Measurements from ENCODE around the gene OPCML. TPM values are rescaled to one million over a fixed set of nuclear protein-coding genes. Genes with fewer than 3 reads are reported as not detected.

The OPCML gene
- total RNA-seq, 1 donor from 2014 or later, result 1.2 TPM

GRCh38 chr11:132472411-132473172 is 1059.7 kb downstream of the OPCML start:
- TF ChIP-seq CTCF (conservative IDR thresholded peaks at IDR 0.05), result no peak
- no peak overlapping the region for H3K4me3 Mint-ChIP-seq
- H3K36me3 Mint-ChIP-seq (ENCODE audit: low read depth), result peaks cover 3% of the 10 kb centered on the region
- DNase-seq (ENCODE audit: low read depth, low spot score), result no peak
- H3K9me3 Mint-ChIP-seq, result peaks cover 7% of the 10 kb centered on the region
- H3K27me3 Mint-ChIP-seq (ENCODE audit: low read depth), result no peaks in the 10 kb centered on the region
- H3K4me1 Mint-ChIP-seq, result peaks cover 6% of the 10 kb centered on the region
- H3K27ac Mint-ChIP-seq (ENCODE audit: unreplicated experiment), result no peak overlapping the region

- peaks cover 3% of the 10 kb centered on the region for H3K9me3 Mint-ChIP-seq
- TF ChIP-seq CTCF (conservative IDR thresholded peaks at IDR 0.05), result no peak
- peaks cover 3% of the 10 kb centered on the region for H3K36me3 Mint-ChIP-seq (ENCODE audit: low read depth)
- DNase-seq (ENCODE audit: low read depth, low spot score), result no peak
- H3K4me3 Mint-ChIP-seq, result no peak overlapping the region
- H3K4me1 Mint-ChIP-seq, result peaks cover 6% of the 10 kb centered on the region
- H3K27ac Mint-ChIP-seq (ENCODE audit: unreplicated experiment), result no peak overlapping the region
- H3K27me3 Mint-ChIP-seq (ENCODE audit: low read depth), result peaks cover 4% of the 10 kb centered on the region
Measured at GRCh38 chr11:132471466-132471865, 1060.8 kb downstream of the OPCML start.

GRCh38 chr11:132466983-132467382 is 1065.3 kb downstream of the OPCML start:
- no peaks in the 10 kb centered on the region for H3K9me3 Mint-ChIP-seq
- no peaks in the 10 kb centered on the region for H3K4me1 Mint-ChIP-seq
- DNase-seq (ENCODE audit: low read depth, low spot score), result no peak
- peaks cover 4% of the 10 kb centered on the region for H3K27me3 Mint-ChIP-seq (ENCODE audit: low read depth)
- no peak overlapping the region for H3K27ac Mint-ChIP-seq (ENCODE audit: unreplicated experiment)
- H3K4me3 Mint-ChIP-seq, result no peak overlapping the region
- H3K36me3 Mint-ChIP-seq (ENCODE audit: low read depth), result no peaks in the 10 kb centered on the region
- no peak for TF ChIP-seq CTCF (conservative IDR thresholded peaks at IDR 0.05)

DNA sequence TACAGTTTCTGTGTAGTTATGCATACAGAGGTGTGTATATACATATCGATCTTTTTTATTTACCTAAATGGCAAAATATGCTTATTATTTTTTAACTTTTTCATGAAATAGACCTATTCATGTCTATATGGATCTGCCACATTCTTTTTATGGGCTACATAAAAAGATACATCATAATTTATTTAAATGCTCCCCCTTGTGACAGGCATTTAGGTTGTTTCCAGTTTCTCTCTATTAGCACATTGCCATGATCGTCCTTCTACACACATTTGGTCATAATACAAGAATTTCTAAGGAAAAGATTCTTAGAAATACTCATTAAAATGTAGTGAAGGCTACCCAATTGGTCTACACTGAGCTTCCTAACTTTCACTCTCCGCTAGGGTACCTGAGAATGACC is 1067.4 kb downstream of the OPCML start:
- Mint-ChIP-seq H3K27me3 (ENCODE audit: low read depth) (peaks cover 4% of the 10 kb centered on the region), H3K27ac (ENCODE audit: unreplicated experiment) (no peak overlapping the region), H3K36me3 (ENCODE audit: low read depth) (no peaks in the 10 kb centered on the region), H3K9me3 (peaks cover 3% of the 10 kb centered on the region), H3K4me1 (no peaks in the 10 kb centered on the region), H3K4me3 (no peak overlapping the region)
- no peak for DNase-seq (ENCODE audit: low read depth, low spot score)
- TF ChIP-seq CTCF (conservative IDR thresholded peaks at IDR 0.05), result no peak

DNA sequence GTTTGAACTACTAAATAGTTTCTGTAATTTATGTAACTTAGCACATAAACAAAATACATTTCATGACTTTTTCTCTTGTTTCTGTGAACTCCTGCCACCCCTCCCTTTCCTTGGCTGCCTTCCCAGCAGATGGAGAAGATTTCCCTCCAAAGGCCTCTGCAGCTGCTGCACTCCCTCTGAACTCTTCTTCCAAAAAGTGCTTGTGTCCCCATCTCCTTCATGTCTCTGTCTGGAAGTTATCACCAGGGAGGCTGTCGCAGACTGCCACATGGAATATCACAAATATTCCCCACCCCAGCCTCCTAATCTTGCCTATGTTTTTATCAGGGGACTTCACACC is 1068.3 kb downstream of the OPCML start:
- no peak for DNase-seq (ENCODE audit: low read depth, low spot score)
- H3K27ac Mint-ChIP-seq (ENCODE audit: unreplicated experiment), result no peak overlapping the region
- H3K4me1 Mint-ChIP-seq, result no peaks in the 10 kb centered on the region
- peaks cover 4% of the 10 kb centered on the region for H3K27me3 Mint-ChIP-seq (ENCODE audit: low read depth)
- TF ChIP-seq CTCF (conservative IDR thresholded peaks at IDR 0.05), result no peak
- no peaks in the 10 kb centered on the region for H3K36me3 Mint-ChIP-seq (ENCODE audit: low read depth)
- peaks cover 3% of the 10 kb centered on the region for H3K9me3 Mint-ChIP-seq
- no peak overlapping the region for H3K4me3 Mint-ChIP-seq

Measured in neural crest cell (in vitro differentiated cells).